IPS-18c (cell line): ENCODE measurements around the gene TSPAN8.

ENCODE experiments used
- H3K4me3 ChIP-seq: 2 replicates; pipeline ENCODE4 v1.7.0; 2013; ENCODE audit warnings: low read depth, mild to moderate bottlenecking, low read length, moderate library complexity; ENCODE audit not compliant: insufficient read depth
- H3K9me3 ChIP-seq: one replicate; pipeline ENCODE4 v1.6.1; 2013; ENCODE audit warnings: mild to moderate bottlenecking, low read length, moderate library complexity; ENCODE audit not compliant: control insufficient read depth, insufficient read depth

The TSPAN8 gene

GRCh38 chr12:71157601-71158233 lies at the start of gene TSPAN8:
TSPAN8 (minus strand) TSS chr12:71157999; CDS start chr12:71157678, 321 bp downstream.
- no peak within 1 kb of the TSS for H3K4me3 ChIP-seq
- no peaks in the 10 kb centered on the region for H3K9me3 ChIP-seq

- Histone ChIP-seq H3K4me3 (no peak overlapping the region), H3K9me3 (no peaks in the 10 kb centered on the region)
These were observed 43.4 kb upstream of the TSPAN8 start for GRCh38 chr12:71201136-71201679.

DNA sequence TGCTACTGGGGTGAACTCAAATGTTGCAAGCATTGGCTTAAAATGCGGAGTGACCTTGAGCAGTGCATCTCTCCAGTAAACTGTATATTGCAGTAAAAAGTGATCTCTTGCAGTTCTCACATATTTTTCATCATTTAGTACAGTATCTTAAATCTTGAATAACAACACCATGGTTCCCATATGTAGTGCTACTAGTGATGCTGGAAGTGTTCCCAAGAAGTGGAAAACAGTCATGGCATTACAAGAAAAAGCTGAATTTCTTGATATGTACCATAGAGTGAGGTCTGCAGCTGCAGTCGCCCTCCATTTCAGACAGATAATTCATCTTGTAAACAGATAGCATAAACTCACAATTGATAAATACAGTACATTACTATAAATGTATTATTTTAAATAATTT lies 42.9 kb upstream of the TSPAN8 start:
- Histone ChIP-seq H3K4me3 (no peak overlapping the region), H3K9me3 (no peaks in the 10 kb centered on the region)

DNA sequence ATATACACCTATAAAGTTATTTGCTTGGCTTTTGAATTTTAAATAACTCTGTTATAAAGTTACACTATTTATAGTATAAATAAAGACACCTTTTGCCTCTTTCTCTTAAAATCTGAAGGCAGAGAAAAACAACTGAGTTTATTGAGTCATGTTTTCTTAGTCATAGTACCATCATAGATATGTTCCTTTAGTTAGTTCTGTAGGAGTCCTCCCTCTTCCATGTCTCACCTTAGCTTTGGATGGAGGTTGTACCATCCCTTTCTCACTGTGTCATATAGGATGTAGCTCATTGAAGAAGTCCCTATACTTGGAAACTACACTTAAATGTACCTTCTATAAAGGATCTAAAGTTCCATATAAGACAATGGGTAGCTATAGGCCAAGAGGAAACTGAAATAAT lies 39.7 kb upstream of the TSPAN8 start:
- no peak overlapping the region for H3K4me3 ChIP-seq
- H3K9me3 ChIP-seq = no peaks in the 10 kb centered on the region

DNA sequence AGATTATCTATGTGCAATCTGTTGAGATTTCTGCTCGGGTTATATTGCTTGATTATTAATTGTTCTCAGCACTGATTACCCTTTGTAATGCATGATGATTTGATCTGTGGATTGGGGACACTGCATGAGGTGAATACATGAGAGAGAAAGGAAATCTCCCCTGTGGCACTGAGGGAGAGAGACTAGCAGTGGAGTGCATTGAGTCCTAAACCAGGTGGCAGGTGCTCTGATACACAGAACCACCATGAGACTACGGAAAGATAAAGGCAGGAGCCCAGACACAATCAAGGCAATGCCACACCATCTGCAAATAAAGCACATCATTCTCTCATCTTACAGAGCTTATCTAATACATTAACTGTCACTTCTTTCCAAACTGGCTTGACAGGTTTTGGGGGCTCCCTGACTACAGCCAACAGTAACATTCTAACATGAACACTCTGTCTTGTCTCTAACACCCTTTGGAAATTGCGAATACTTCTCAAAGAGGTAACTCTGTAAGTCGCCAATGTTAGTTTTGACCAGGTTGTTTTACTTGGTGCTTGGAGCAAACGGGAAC lies 37.6 kb upstream of the TSPAN8 start:
- Histone ChIP-seq H3K4me3 (no peak overlapping the region), H3K9me3 (no peaks in the 10 kb centered on the region)

DNA sequence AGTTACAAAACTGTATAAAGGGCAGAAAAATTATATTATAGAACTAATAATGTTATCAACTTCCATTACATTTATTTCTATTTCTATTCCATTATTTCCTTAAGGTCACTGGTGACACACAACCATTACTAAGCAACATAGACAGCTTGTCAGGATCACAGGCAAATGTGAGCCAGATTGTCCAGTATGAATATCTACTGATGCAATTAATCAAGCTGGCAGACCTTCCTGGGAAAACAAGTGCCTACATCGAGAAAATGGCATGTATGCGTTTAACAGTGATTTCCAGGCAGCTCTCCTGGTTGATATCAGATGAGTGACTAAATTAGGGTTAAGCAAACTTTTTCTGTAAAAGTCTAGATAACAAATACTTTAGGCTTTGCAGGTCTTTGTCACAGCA lies 36.9 kb upstream of the TSPAN8 start:
- no peak overlapping the region for H3K4me3 ChIP-seq
- H3K9me3 ChIP-seq = no peaks in the 10 kb centered on the region

DNA sequence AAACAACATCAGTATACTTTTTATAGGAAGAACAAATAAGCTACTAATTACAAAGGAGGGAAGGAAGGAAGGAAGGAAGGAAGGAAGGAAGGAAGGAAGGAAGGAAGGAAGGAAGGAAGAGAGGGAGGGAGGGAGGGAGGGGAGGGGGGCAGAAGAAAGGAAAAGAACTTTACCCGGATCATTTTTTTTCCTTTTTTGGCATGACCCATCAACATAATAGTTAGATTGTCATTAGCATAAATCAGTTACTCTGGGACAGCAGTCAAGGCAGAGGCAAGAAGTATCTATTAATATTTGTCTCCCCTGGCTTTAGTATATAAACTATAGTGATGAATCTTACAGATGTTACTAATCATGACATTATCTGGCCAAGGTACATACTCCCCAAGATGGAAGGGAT lies 35.2 kb upstream of the TSPAN8 start:
- Histone ChIP-seq H3K4me3 (no peak overlapping the region), H3K9me3 (no peaks in the 10 kb centered on the region)

DNA sequence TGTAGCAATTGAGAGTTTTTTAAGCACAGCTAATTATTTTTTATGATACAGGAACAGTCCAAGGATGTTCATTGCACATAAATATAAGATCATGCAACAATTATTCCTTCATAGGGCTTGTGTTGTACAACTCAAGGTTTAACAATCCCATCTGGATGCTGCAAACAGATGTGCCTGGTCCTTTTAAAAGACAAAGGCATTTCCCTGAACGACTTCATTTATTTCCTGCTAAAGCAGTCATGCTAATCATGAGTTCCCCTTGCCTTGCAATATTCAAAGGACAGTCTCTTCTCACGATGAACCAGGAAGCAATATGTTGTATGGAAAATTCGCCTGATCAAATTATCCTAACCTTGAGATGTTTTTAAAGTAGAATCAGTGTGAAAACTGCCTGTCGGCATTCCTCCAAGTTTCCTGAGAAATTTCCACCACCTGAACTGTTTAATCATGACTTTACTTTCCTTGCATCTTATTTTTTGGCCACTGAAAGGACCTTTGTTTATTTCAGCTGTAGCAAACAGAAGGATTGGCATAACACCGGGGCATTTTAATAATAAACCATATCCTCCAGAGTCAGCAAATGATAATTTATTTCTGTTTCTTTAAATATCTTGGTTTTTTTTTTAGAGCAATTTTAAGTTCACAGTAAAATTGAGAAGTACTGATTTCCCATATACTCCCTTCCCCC lies 33.9 kb upstream of the TSPAN8 start:
- H3K9me3 ChIP-seq = no peaks in the 10 kb centered on the region

GRCh38 chr12:71190822-71191221 lies 33.0 kb upstream of the TSPAN8 start:
- H3K9me3 ChIP-seq = no peaks in the 10 kb centered on the region
- no peak overlapping the region for H3K4me3 ChIP-seq

More for the DNA sequence above, 33.9 kb upstream of the TSPAN8 start:
- H3K4me3 ChIP-seq = no peak overlapping the region

DNA sequence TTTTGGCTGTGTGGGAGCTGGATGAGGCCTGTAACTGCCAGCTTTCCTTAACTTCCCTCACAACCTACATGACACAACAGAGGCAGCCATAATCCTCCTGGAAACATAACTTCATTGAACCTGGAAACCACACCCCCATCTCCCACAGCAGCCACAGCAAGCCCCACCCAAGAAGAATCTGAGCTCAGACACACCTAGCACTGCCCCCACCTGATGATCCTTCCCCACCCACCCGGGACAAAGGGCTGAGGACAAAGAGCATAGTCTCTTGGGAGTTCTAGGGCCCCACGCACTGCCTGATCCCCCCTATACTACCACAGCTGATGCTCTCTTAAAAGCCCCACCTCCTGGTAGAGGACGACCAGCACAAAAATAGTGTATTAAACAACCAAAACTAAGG lies 29.6 kb upstream of the TSPAN8 start:
- no peaks in the 10 kb centered on the region for H3K9me3 ChIP-seq

DNA sequence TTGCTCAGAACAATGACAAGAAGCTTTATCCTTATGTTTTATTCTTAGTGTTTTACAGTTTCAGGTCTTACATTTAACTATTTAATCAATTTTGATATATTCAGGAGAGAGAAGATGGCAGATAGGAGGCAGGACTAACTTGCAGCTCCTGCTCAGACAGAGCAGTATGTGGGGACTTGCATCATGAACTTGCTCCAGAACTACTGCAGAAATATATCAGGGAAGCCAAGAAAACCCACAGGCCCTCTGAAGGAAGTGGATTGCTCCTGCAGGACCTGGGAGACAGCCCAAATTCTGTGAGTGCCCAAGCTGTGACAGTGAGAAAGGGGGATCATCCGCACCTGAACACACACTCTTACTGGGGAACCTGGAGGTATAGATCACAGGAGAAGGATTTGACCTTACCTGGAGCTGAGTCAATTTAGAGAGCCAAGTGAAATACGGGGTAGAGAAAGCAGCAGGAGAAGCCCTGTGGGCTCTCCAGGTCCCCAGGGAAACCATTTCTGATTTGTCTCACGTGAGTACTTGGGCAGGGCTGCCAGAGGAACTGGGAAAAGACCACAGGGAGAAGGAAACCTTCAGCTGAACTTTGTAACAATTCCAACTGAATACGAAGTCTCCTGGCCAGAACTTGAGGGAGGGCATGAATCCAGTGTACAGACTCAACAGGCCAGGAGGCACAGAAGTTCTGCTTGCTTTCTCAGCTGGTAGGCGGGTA lies 28.9 kb upstream of the TSPAN8 start:
- Histone ChIP-seq H3K9me3 (no peaks in the 10 kb centered on the region), H3K4me3 (no peak overlapping the region)

More for the DNA sequence above, 29.6 kb upstream of the TSPAN8 start:
- H3K4me3 ChIP-seq = no peak overlapping the region

DNA sequence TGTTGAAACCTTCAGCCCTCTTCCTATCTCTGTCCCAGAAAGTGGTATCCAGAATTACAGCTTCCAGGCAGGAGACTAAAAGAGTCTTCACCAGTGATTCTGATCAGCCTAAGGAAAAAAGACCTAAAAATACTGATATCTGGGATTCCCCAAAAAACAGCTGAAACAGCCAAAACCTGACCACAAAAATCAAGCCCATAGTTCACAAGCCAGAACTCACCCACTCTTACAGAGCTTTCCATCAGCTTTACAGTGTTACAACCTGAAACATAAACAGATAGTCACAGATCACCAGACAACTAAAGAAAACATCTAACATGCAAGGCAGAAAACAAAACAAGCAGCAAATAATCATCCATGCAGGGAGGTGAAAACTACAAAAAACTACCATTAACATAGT lies 26.0 kb upstream of the TSPAN8 start:
- no peak overlapping the region for H3K4me3 ChIP-seq
- H3K9me3 ChIP-seq = no peaks in the 10 kb centered on the region

- no peaks in the 10 kb centered on the region for H3K9me3 ChIP-seq
- H3K4me3 ChIP-seq = no peak overlapping the region
These were observed 25.2 kb upstream of the TSPAN8 start for GRCh38 chr12:71183018-71183417.

GRCh38 chr12:71178162-71178561 lies 20.4 kb upstream of the TSPAN8 start:
- Histone ChIP-seq H3K4me3 (no peak overlapping the region), H3K9me3 (no peaks in the 10 kb centered on the region)

- no peak overlapping the region for H3K4me3 ChIP-seq
- H3K9me3 ChIP-seq = no peaks in the 10 kb centered on the region
These were observed 17.0 kb upstream of the TSPAN8 start for GRCh38 chr12:71174825-71175224.

GRCh38 chr12:71174146-71174545 lies 16.3 kb upstream of the TSPAN8 start:
- Histone ChIP-seq H3K9me3 (no peaks in the 10 kb centered on the region), H3K4me3 (no peak overlapping the region)

DNA sequence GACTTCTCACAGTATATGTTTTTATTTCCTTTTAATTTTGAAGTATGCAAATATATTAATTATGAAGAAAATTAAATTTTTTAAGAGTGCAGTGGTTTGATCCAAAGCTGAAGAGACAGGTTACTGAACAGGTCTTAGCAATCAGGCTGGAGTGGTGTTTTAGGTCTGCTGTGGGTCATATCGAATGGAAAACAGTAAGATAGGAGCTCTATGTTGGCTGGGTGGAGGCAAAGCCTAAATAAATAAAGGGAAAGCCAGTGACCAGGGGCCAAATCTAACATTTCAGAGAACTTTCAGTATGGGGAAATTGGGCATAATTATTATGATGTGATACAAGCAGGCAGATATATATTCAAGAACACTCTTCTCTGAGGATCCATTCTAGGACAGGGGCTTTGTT lies 12.7 kb upstream of the TSPAN8 start:
- Histone ChIP-seq H3K9me3 (no peaks in the 10 kb centered on the region), H3K4me3 (no peak overlapping the region)

GRCh38 chr12:71169286-71169685 lies 11.5 kb upstream of the TSPAN8 start:
- H3K9me3 ChIP-seq = no peaks in the 10 kb centered on the region
- no peak overlapping the region for H3K4me3 ChIP-seq
